DMS 273 treated with DMSO at 0.1 percent for 48 hours (cell line): ENCODE data around the gene A1CF.

Experiments used
- DNase-seq: peaks from one replicate; lab custom pipeline; 2025; lab: John Stamatoyannopoulos, UW

A1CF gene

GRCh38 chr10:50862719-50863118, 22.7 kb downstream of the A1CF start:
- DNase-seq, result no peak

- no peak for DNase-seq
Observed at GRCh38 chr10:50861370-50861769, 24.1 kb downstream of the A1CF start.

DNA sequence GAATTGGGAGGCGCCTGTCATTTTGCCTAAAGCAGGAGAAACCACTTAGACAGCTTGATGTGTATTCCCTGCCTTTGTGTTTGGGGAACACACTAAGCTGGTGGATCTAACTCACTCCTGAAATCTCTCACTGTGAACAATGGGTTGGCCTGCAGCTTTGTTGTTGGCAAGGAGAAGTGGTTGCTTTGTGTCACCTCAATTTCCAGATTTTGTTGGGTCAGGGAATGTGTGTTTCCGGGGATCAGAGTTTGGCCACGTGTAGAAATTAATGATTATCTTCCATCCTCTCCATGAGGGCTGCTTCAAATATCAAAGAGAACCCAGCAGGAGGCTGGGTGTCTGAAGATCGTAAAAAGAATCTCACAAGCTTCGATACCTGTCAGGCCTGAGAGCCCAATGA, 27.8 kb downstream of the A1CF start:
- no peak for DNase-seq

DNA sequence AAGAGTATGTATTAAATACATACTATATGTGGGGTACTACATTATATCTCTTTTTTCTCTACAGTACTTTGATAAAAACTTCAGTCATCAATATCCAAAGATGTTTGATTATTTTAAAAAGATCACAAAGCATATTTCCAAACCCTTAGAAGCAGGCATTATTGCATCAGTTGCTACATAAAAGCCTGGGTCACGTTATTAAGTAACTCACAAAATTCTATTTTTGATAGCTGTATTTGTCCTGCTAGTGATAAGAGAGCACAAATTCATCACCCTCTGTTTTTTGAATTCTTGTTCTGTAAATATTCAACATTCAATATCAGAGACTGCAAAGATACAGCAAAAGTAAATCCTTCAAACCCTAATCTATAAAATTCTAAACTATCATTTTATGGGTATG, 30.0 kb downstream of the A1CF start:
- no peak for DNase-seq

GRCh38 chr10:50855015-50855414, 30.4 kb downstream of the A1CF start:
- no peak for DNase-seq

DNA sequence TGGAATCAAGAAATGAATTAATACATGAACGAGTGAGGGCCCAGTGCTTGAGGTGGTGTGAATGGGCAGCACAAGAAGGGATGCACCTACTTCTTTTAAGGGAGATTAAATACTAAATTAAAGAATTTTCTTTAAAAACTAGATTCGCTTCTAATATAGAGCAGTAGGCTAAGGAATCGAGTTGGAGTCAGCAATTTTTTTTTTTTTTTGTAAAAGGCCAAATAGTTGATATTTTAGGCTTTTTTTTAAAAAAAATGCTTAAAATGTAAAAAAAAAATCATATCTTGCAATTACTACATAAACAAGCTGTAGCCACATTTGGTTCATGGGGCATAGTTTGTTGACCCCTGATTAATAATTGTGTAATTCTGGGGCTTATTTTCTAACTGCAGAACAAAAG, 31.9 kb downstream of the A1CF start:
- DNase-seq, result no peak

GRCh38 chr10:50851884-50852671, 33.3 kb downstream of the A1CF start:
- DNase-seq, result no peak

- no peak for DNase-seq
Observed at GRCh38 chr10:50850578-50851230, 34.7 kb downstream of the A1CF start.

DNA sequence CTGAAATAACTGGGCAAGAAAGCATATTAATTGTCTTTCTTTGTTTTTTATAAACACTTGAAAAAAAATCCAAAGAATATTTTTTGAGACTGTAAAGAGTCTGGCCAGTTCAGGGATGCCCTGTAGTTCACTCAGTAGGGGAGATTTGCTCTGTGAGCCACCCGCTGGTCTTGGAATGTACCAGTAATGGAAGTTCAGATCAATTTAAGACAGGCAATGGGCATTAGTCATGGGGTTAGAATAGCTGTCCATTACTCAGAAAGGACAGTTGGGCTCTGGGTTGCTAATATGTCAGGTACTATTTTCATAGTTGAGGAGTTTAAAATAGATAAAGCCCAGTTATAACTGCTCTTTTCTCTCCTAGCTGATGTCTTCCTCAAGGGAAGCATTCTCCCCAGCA, 38.7 kb downstream of the A1CF start:
- DNase-seq, result no peak

DNA sequence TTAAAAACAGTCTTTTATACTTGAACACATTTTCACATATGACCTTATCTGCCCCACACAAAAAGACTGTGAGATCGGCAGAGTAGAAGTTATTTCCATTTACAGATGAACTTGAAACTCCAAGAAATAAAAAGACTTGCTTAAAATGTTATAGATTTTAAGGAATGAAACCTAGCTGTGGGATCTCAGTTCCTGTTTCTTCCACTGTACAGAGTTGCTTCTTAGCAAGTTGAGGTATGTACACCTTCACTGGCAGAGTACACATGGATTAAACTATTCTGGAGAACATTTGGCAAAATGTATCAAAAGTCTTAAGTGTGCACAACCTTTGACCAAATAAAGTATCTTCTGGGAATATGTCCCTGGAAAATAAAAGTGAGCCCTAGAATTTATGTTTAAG, 48.3 kb downstream of the A1CF start:
- DNase-seq, result no peak

DNA sequence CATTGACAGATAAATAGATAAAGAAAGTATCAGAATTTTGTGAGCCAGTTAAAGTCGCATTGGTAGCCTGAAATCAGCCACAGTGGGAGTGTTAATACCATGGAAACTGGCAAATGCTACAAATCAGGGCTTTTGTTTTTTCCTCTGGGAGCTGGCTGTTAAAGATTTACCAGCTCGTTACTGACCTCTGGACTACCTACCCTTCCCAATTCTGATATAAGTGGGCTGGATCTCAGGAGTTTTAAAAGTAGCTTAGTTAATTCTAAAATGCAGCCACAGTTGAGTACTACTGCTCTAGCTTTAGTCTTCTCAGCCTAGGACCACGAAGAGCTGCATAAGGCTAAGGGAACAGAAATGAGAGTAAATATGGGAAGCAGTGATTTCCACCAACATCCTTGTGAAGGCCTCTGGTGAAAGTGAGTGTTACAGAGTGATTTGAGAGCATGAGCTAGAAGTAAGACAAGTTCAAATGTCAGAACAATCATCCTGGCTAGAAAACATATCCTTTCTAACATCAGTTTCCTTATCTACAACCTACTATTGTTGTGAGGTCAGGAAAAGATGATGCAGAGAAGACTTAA, 53.2 kb downstream of the A1CF start:
- no peak for DNase-seq

DNA sequence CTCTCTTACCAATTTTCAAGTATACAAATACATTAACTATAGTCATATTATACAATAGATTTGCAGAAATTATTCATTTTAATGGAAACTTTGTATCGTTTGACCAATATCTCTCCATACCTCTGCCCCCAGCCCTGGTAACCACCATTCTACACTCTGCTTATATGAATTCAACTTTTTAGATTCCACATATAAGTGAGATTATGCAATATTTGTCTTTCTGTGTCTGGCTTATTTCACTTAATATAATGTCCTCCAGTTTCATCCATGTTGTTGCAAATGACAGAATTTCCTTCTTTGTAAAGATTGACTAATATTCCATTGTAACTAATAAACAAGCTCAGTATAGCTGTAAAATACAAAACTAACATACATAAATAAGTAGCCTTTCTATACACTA, 55.4 kb downstream of the A1CF start:
- no peak for DNase-seq

DNA sequence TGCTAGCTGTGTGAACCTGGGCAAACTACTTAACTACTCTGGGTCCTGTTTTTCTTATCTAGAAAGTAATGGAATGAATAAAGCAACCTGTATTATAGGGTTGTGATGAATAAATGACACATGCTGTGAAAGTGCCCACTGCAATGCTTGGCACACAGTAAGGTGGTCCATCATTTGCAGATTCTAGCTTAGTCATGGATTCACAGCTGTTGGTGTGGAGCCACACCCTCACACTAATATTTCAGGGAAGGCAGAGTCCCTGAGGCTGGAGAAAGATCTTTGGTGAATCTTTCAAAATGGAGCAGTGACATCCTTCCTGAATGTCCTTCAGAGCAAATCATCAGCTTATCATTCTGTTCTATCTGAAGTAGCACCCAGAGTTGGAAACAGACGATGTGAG, 60.6 kb downstream of the A1CF start:
- DNase-seq, result no peak

GRCh38 chr10:50823789-50824188, 61.6 kb downstream of the A1CF start:
- no peak for DNase-seq

DNA sequence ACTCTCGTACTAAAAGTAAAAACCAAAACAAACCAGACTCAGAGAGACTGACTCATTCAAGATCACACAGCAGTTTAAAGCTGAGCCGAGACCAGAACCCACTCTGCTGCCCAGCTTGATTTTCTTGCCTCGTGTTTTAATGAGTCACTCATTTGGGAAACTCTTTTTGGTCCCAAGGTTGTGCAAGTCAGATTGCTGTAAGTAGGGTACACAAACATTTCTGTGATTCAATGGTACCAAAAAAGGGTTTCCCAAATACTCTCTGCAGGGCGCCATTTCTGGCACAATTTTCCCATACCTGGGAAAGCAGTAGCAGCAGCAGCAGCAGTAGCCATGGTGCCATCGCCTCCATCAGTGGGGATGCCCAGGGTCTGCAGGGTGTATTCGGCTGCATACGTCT, 75.8 kb downstream of the A1CF start:
- no peak for DNase-seq

DNA sequence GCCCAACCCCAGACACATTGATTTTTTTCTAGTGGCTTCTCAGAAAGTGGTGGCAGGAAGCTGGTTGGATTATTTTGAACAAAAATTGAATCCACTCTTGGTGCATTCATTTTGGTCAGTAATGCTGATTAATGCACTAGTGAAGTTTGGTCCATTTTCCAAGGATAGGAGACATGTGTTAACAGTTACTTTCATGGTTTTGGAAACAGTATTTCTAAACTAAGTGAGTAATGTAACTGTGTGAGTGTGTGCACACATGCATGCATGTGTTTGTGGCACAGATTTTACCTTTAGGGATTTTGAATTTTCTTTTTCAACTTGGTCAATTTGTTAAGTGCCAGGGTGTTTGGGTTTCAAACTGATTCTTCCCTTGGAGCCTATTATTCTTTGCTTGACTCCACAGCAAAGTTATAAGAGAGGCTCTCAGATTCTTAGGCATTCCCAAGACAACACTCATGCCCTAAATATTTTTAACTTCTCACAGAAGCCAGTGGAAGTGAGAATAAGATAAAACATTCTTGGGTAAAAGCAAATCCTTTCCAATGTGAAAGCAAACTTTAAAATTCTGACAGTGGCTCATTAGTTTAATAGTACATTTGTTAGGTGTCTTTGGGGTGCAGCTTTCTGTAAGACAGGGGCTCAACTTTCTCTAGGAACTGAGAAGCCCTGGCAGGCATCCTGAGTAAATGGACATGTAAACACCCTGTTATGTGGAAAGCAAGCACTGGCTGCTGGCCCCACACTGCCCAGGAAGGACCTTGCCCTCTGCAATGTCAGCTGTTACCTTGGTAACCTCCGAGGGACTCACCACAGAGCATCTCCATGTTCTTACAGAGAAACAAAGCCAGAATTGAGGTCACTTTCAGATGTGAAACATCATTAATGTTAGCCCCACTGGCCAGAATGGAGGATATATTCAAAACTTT, 77.3 kb downstream of the A1CF start:
- DNase-seq, result no peak

DNA sequence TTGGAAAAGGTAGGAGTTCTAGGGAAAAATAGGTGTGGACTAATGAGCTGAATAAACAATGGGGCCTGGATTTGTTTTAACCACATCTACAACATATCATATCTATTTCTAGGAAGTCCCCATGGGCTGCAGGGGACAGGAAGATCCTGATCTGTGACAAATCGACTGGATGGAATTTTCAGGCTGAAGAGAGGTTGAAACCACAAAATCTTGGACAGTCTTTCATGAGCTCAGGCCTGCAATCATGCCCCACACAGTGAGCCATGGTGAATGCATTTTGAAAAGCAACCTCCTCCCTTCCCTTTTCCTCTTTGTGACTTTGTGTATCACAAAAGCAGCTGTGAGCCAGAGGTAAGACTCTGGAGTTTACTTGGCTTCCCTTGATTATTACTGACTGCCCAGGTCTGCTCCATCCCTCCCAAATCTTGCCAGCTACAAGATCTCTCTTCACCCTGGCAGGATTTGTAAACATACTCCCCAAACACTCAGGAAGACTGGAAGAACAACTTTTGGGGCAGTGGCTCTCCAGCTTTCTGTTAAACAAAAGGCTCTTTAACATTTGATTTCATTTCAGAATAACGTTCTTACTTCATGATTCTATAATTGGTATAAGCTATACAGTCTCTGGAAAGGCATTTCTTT, 79.3 kb downstream of the A1CF start:
- DNase-seq, result no peak

- no peak for DNase-seq
Observed at GRCh38 chr10:50799595-50799994, 85.8 kb downstream of the A1CF start.

GRCh38 chr10:50798297-50798696, 87.1 kb downstream of the A1CF start:
- no peak for DNase-seq

DNA sequence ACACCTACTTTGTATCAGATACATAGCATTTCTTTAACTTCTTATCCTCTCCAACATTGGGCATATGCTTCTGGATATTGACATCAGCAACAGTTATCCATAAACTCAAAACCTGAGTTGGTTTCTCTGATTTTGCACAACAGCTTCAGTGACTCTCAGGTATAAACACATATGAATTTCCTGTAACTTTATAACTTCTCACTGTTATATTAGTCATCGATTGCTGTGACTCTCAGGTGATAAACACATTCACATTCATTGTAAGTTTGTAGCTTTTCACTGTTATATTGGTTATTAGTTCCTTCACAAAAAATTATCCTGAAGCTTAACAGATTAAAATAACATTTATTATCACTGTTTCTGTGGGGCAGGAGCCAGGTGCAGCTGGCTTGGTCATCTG, 88.7 kb downstream of the A1CF start:
- DNase-seq, result no peak

- DNase-seq, result no peak
Observed at GRCh38 chr10:50794490-50794889, 90.9 kb downstream of the A1CF start.
